PFSK-1 (cell line): Measurements from ENCODE around the gene COG1.

Experiments
- FOXP2 ChIP-seq: optimal IDR thresholded peaks from 2 replicates; pipeline ENCODE3; 2011; ENCODE audit warnings: borderline replicate concordance, control low read depth, inconsistent platforms; ENCODE audit not compliant: insufficient read depth; ENCODE audit errors: extremely low read length, extremely low read depth
- POLR2AphosphoS5 ChIP-seq: IDR thresholded peaks from 2 replicates; pipeline ENCODE4 v1.6.1; 2012; ENCODE audit warnings: low read depth, mild to moderate bottlenecking, control low read depth, low read length, moderate library complexity
- REST ChIP-seq, 2 experiments: IDR thresholded peaks; 2 replicates each; pipeline versions ENCODE4 v1.6.1 to v1.8.0; 2011 to 2012; ENCODE audit warnings: low read depth in 2 of 2, low read length in 2 of 2, control low read depth in 1 of 2, inconsistent platforms in 1 of 2, mild to moderate bottlenecking in 1 of 2, moderate library complexity in 1 of 2; ENCODE audit not compliant: insufficient read depth in 1 of 2
- SIN3A ChIP-seq: IDR thresholded peaks from 2 replicates; pipeline ENCODE4 v1.6.1; 2012; ENCODE audit warnings: mild to moderate bottlenecking, low read length, moderate library complexity, borderline replicate concordance; ENCODE audit not compliant: insufficient read depth
- TAF1 ChIP-seq: IDR thresholded peaks from 2 replicates; pipeline ENCODE4 v1.6.1; 2012; ENCODE audit warnings: low read length, control low read depth, borderline replicate concordance; ENCODE audit not compliant: insufficient read depth

GRCh38 chr17:73249700-73250099 is 56.8 kb downstream of the COG1 start:
- TF ChIP-seq POLR2AphosphoS5, result no peak
- TF ChIP-seq REST (IDR thresholded peaks at IDR 0.05; ENCODE audit: insufficient read depth in 1 of 2, low read depth in 2 of 2, low read length in 2 of 2), result no peak
- TF ChIP-seq SIN3A, result no peak
- no peak for TF ChIP-seq TAF1
- no peak for TF ChIP-seq FOXP2
